ENCODE data around the gene RPS5. TPM values are rescaled to one million over a fixed set of nuclear protein-coding genes. Genes with fewer than 3 reads are reported as not detected.

Gene RPS5
- total RNA-seq, 1 experiment from 2014 or later: 1,487 TPM

GRCh38 chr19:58350001-58350861, 36.8 kb upstream of the RPS5 start:
- no peaks in the 10 kb centered on the region for H3K27me3 ChIP-seq (ENCODE audit: control insufficient read depth, insufficient read depth, low read length)
- DNase-seq (ENCODE audit: low read depth, low spot score) (no peak), ATAC-seq (no peak)
- H3K27ac ChIP-seq (ENCODE audit: low read length): no peak overlapping the region
- H3K9me3 ChIP-seq (ENCODE audit: control insufficient read depth, insufficient read depth, low read depth, low read length): no peaks in the 10 kb centered on the region
- intact Hi-C loops (cut with micrococcal nuclease; ENCODE audit: unreplicated experiment) (no loop called here), in situ Hi-C loops (cut with HindIII; ENCODE audit: low pct_unique_long_range_greater_than_20kb, low sequenced_read_pairs) (no loop called here)
- H3K4me3 ChIP-seq (ENCODE audit: low read depth in 2 of 2, low read length in 2 of 2): no peak overlapping the region
- H3K36me3 ChIP-seq (ENCODE audit: control insufficient read depth, insufficient read depth, low read length): no peaks in the 10 kb centered on the region
- BruUV-seq (replicated peaks): no TSS peak
- no peak for TF ChIP-seq REST (IDR thresholded peaks at IDR 0.05; ENCODE audit: insufficient read depth in 1 of 2, low read depth in 2 of 2, low read length in 1 of 2)
- no peak for TF ChIP-seq POLR2AphosphoS5 (IDR thresholded peaks at IDR 0.05; ENCODE audit: low read depth, low read length)
- no peak for TF ChIP-seq SIN3A (IDR thresholded peaks at IDR 0.05; ENCODE audit: borderline replicate concordance, insufficient read depth, low read depth, low read length)
- TF ChIP-seq CTCF (IDR thresholded peaks at IDR 0.05): no peak
- TF ChIP-seq TCF7L2 (IDR thresholded peaks at IDR 0.05; ENCODE audit: low read depth, low read length): no peak
- peaks cover 8% of the 10 kb centered on the region; the same call in 1 of the 2 replicates for H3K4me1 ChIP-seq (ENCODE audit: control insufficient read depth, insufficient read depth, low read length)
- POLR2A ChIA-PET: no interaction called here
- CTCF ChIA-PET: no interaction called here

- no peaks in the 10 kb centered on the region for H3K36me3 ChIP-seq (ENCODE audit: control insufficient read depth, insufficient read depth, low read length)
- H3K9me3 ChIP-seq (ENCODE audit: control insufficient read depth, insufficient read depth, low read depth, low read length): no peaks in the 10 kb centered on the region
- no TSS peak for BruUV-seq (replicated peaks)
- no peak for TF ChIP-seq SIN3A (IDR thresholded peaks at IDR 0.05; ENCODE audit: borderline replicate concordance, insufficient read depth, low read depth, low read length)
- no peak for TF ChIP-seq TCF7L2 (IDR thresholded peaks at IDR 0.05; ENCODE audit: low read depth, low read length)
- TF ChIP-seq REST (IDR thresholded peaks at IDR 0.05; ENCODE audit: insufficient read depth in 1 of 2, low read depth in 2 of 2, low read length in 1 of 2): no peak
- no peak for TF ChIP-seq CTCF (IDR thresholded peaks at IDR 0.05)
- no peak for TF ChIP-seq POLR2AphosphoS5 (IDR thresholded peaks at IDR 0.05; ENCODE audit: low read depth, low read length)
- H3K27me3 ChIP-seq (ENCODE audit: control insufficient read depth, insufficient read depth, low read length): no peaks in the 10 kb centered on the region
- ChIA-PET POLR2A (no interaction called here), CTCF (interaction anchor here (0.6 to 0.7 kb wide), 2 partner anchors 67 to 797 kb away, joined by 5 to 8 read pairs; no protein-coding TSS in a partner anchor)
- no peak for ATAC-seq
- no peak for DNase-seq (ENCODE audit: low read depth, low spot score)
- H3K27ac ChIP-seq (ENCODE audit: low read length): no peak overlapping the region
- in situ Hi-C loops (cut with HindIII; ENCODE audit: low pct_unique_long_range_greater_than_20kb, low sequenced_read_pairs): no loop called here
- intact Hi-C loops (cut with micrococcal nuclease; ENCODE audit: unreplicated experiment): no loop called here
- no peak overlapping the region for H3K4me3 ChIP-seq (ENCODE audit: low read depth in 2 of 2, low read length in 2 of 2)
- peaks cover 8% of the 10 kb centered on the region; the same call in 1 of the 2 replicates for H3K4me1 ChIP-seq (ENCODE audit: control insufficient read depth, insufficient read depth, low read length)
These were observed 36.1 kb upstream of the RPS5 start for GRCh38 chr19:58350871-58351557.
